NB4 (cell line): Measurements from ENCODE around the gene EPB41L1.

Experiments
- DNase-seq: peaks from one replicate; pipeline ENCODE4 v3.0.0; 2010; ENCODE audit warnings: low read depth
- H3K4me3 ChIP-seq: one replicate; pipeline ENCODE4 v1.5.1; 2011; ENCODE audit warnings: mild to moderate bottlenecking, low read depth, low read length, moderate library complexity
- CTCF ChIP-seq: IDR thresholded peaks from one replicate; pipeline ENCODE4 v1.5.1; 2012; ENCODE audit warnings: low read depth, low read length
- MAX ChIP-seq: IDR thresholded peaks from 2 replicates; pipeline ENCODE4 v1.6.1; 2011; ENCODE audit warnings: low read depth, low read length
- MYC ChIP-seq: IDR thresholded peaks from 2 replicates; pipeline ENCODE4 v1.6.1; 2011; ENCODE audit warnings: low read depth, low read length
- POLR2A ChIP-seq: IDR thresholded peaks from 2 replicates; pipeline ENCODE4 v1.6.1; 2011; ENCODE audit warnings: mild to moderate bottlenecking; ENCODE audit not compliant: insufficient read length; ENCODE audit errors: extremely low read depth

The EPB41L1 gene

GRCh38 chr20:36109251-36109947, 45.1 kb upstream of the EPB41L1 start:
- H3K4me3 ChIP-seq, result no peak overlapping the region
- TF ChIP-seq POLR2A (no peak), MAX (no peak), MYC (no peak), CTCF (no peak)
- no peak for DNase-seq

- DNase-seq, result peak; percentile 68
- no peak overlapping the region for H3K4me3 ChIP-seq
- TF ChIP-seq MYC, result no peak
- TF ChIP-seq MAX, result no peak
- no peak for TF ChIP-seq CTCF
- TF ChIP-seq POLR2A, result no peak
Measured at GRCh38 chr20:36110994-36111393, 43.5 kb upstream of the EPB41L1 start.

- H3K4me3 ChIP-seq, result no peak overlapping the region
- TF ChIP-seq MAX, result no peak
- no peak for TF ChIP-seq CTCF
- no peak for TF ChIP-seq MYC
- TF ChIP-seq POLR2A, result no peak
- DNase-seq, result no peak
Measured at GRCh38 chr20:36112112-36112511, 42.4 kb upstream of the EPB41L1 start.

- DNase-seq, result no peak
- H3K4me3 ChIP-seq, result no peak overlapping the region
- TF ChIP-seq CTCF (no peak), MAX (no peak), POLR2A (no peak), MYC (no peak)
Measured at GRCh38 chr20:36113036-36113435, 41.5 kb upstream of the EPB41L1 start.

- peak; percentile 74 for DNase-seq
- TF ChIP-seq CTCF (no peak), MYC (no peak), POLR2A (no peak), MAX (no peak; the same call in 1 of the 2 replicates)
- H3K4me3 ChIP-seq, result no peak overlapping the region
Measured at GRCh38 chr20:36113566-36114250, 40.8 kb upstream of the EPB41L1 start.
